Esophagus muscularis mucosa (tissue), 4 donors: ENCODE data around the gene WDR20.

Source experiments
- EP300 ChIP-seq: sonication (generic); formaldehyde crosslinking; IDR thresholded peaks from one replicate; pipeline ENCODE4 v1.6.1; 2017; ENCODE audit warnings: antibody characterized with exemption
- POLR2A ChIP-seq: fragments of 450-650 bp; IDR thresholded peaks from one replicate; pipeline ENCODE4 v1.6.1; 2017; ENCODE audit warnings: antibody characterized with exemption, moderate library complexity, mild to moderate bottlenecking, low read depth
- POLR2AphosphoS5 ChIP-seq, 2 donors: sonication (generic); formaldehyde crosslinking; IDR thresholded peaks; one replicate each; pipeline ENCODE4 v1.6.1; 2017; ENCODE audit warnings: antibody characterized with exemption in 2 of 2
- TF ChIP-seq, protein P1 (sequence below), 3 experiments: fragments of 200-600 bp in 2 of 3; fragments of 450-650 bp in 1 of 3; sonication (generic) in 2 of 3; IDR thresholded peaks; one replicate each; pipeline ENCODE4 v1.5.1; 2017 to 2019; ENCODE audit warnings: antibody characterized with exemption in 3 of 3, mild to moderate bottlenecking in 2 of 3, moderate library complexity in 1 of 3

GRCh38 chr14:102120888-102121287 is 18.8 kb upstream of the WDR20 start:
- TF ChIP-seq, protein P1, sequence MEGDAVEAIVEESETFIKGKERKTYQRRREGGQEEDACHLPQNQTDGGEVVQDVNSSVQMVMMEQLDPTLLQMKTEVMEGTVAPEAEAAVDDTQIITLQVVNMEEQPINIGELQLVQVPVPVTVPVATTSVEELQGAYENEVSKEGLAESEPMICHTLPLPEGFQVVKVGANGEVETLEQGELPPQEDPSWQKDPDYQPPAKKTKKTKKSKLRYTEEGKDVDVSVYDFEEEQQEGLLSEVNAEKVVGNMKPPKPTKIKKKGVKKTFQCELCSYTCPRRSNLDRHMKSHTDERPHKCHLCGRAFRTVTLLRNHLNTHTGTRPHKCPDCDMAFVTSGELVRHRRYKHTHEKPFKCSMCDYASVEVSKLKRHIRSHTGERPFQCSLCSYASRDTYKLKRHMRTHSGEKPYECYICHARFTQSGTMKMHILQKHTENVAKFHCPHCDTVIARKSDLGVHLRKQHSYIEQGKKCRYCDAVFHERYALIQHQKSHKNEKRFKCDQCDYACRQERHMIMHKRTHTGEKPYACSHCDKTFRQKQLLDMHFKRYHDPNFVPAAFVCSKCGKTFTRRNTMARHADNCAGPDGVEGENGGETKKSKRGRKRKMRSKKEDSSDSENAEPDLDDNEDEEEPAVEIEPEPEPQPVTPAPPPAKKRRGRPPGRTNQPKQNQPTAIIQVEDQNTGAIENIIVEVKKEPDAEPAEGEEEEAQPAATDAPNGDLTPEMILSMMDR (IDR thresholded peaks at IDR 0.05), result no peak
- TF ChIP-seq POLR2A (no peak), EP300 (no peak), POLR2AphosphoS5 (IDR thresholded peaks at IDR 0.05) (no peak)
